ENCODE results near the gene EDC4. TPM values are rescaled to one million over a fixed set of nuclear protein-coding genes. Genes with fewer than 3 reads are reported as not detected.
A peak's percentile ranks its signal among the peaks of the same experiment; 100 is the strongest.

Gene EDC4
- polyA plus RNA-seq, 2 of the 4 experiments (the other 2 are of a cell fraction): 21.0 to 54.9 TPM

DNA sequence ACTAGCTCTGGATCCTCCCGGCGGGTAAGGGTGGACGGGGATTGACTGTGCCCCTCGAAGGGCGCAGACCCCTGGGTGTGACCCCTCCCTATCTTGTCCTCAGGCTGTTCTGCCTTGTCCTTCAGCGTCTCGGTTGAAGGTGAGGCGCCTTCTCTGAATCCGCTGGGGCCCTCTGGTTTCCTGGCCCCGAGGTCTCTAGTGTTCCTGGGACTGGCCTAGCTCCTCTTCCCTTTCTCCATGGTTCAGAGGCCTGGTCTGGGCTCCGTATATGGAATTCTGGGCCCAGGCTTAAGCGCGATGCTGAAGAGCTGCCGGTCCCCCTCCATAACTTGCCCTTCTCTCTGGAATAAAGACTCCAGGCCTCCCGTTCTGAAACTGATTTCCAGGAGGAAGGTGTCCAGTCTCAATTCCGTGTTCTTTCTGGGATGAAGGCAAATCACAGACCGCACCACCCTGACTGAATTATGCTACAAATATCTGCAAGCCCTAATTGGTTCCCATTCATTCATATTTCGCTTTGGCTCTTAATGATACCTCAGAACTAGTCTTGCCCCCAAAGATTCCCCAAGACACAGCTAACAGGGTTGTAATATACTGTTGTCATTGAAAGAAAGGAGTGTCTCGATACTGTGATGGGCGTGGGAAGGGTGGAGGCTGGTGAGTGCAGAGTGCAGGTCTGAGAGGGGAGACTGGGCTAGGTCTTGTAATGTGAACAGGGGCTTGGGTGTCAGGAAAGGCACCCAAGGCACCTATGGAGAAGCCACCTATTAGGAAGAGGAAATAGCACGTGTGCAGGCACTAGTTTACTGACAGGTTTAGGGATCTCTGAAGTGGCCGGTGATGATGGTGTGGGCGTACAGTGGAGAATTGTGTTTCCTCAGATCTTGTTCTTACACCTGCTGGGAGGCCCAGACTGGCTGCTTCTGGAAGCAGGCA lies 851 bp downstream of the EDC4 start:
- H3K4me3 ChIP-seq: peak overlapping the region; percentile 99
- WGBS (ENCODE audit: missing lambda C conversion rate): 14% methylated on average over 21 of the region's 23 CpGs
- H3K27ac ChIP-seq: peak overlapping the region; percentile 95 to 97
- FAIRE-seq (no peak), DNase-seq (ENCODE audit: low read depth in 1 of 2, low spot score in 1 of 2) (no peak), ATAC-seq (peak; percentile 1 to 47; a peak in 4 of 6 replicates)
- H3K4me2 ChIP-seq: peak overlapping the region; percentile 99
- ChIA-PET CTCF (interaction anchor here (0.9 to 17.4 kb wide), 6 partner anchors 8 to 201 kb away, joined by 3 to 370 read pairs (median 6); partner anchors contain the start of genes CTRL, NRN1L and PSMB10), POLR2A (interaction anchor here (0.8 to 0.9 kb wide), 2 partner anchors 11 to 28 kb away, joined by 4 to 5 read pairs; no protein-coding TSS in a partner anchor)
- H3K9me3 ChIP-seq: no peaks in the 10 kb centered on the region
- TF ChIP-seq PHF8 (IDR thresholded peaks at IDR 0.05; ENCODE audit: borderline replicate concordance, low read depth) (peak; percentile 9), NFE2L2 (conservative IDR thresholded peaks at IDR 0.05; ENCODE audit: low read length) (no peak), TP53 (CRISPR knock-in tag; IDR thresholded peaks at IDR 0.05) (no peak)
- H3K4me1 ChIP-seq: peaks cover 24% of the 10 kb centered on the region; the same call in 2 of the 3 replicates

DNA sequence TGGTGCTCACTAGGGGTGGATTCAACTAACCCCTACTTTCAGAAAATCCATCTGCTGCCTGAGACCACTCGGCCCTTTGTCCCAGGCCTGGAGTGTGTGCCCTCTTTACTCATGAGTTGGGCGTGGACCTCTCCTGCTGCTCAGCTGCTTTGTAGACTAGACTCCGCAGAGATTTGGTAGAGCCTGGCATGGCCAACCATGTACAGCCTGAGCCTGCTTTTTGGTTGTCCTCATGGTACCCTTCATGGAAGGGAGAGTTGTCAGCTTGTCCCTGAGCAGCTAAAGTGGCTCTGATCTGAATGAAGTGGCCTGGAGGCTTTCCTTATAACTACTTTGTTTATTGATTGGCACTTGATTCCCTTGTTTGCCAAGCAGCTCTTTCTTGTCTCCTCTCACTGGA lies 1.5 kb downstream of the EDC4 start:
- H3K27ac ChIP-seq: no peak overlapping the region
- CTCF ChIA-PET: interaction anchor here (0.8 to 17.4 kb wide), 7 partner anchors 9 to 206 kb away, joined by 3 to 370 read pairs (median 4); partner anchors contain the start of genes CTRL, NRN1L and PSMB10
- FAIRE-seq (no peak), DNase-seq (ENCODE audit: low read depth in 1 of 2, low spot score in 1 of 2) (no peak), ATAC-seq (no peak)
- TF ChIP-seq ESRRA (IDR thresholded peaks at IDR 0.05; ENCODE audit: borderline replicate concordance, low read length): no peak
- TF ChIP-seq, protein P1, sequence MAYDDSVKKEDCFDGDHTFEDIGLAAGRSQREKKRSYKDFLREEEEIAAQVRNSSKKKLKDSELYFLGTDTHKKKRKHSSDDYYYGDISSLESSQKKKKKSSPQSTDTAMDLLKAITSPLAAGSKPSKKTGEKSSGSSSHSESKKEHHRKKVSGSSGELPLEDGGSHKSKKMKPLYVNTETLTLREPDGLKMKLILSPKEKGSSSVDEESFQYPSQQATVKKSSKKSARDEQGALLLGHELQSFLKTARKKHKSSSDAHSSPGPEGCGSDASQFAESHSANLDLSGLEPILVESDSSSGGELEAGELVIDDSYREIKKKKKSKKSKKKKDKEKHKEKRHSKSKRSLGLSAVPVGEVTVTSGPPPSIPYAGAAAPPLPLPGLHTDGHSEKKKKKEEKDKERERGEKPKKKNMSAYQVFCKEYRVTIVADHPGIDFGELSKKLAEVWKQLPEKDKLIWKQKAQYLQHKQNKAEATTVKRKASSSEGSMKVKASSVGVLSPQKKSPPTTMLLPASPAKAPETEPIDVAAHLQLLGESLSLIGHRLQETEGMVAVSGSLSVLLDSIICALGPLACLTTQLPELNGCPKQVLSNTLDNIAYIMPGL (CRISPR knock-in tag; IDR thresholded peaks at IDR 0.05; ENCODE audit: borderline replicate concordance): no peak
- TF ChIP-seq SREBF2 (IDR thresholded peaks at IDR 0.05): no peak
- TF ChIP-seq ZSCAN20 (CRISPR knock-in tag; IDR thresholded peaks at IDR 0.05): no peak
- TF ChIP-seq, protein P2, sequence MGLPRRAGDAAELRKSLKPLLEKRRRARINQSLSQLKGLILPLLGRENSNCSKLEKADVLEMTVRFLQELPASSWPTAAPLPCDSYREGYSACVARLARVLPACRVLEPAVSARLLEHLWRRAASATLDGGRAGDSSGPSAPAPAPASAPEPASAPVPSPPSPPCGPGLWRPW (IDR thresholded peaks at IDR 0.05): no peak
- no peak for TF ChIP-seq SMC3 (IDR thresholded peaks at IDR 0.05)
- no peak for TF ChIP-seq HOXB5 (CRISPR knock-in tag; IDR thresholded peaks at IDR 0.05)
- TF ChIP-seq ZC3H11A (IDR thresholded peaks at IDR 0.05): no peak
- TF ChIP-seq, protein P3, sequence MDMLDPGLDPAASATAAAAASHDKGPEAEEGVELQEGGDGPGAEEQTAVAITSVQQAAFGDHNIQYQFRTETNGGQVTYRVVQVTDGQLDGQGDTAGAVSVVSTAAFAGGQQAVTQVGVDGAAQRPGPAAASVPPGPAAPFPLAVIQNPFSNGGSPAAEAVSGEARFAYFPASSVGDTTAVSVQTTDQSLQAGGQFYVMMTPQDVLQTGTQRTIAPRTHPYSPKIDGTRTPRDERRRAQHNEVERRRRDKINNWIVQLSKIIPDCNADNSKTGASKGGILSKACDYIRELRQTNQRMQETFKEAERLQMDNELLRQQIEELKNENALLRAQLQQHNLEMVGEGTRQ (IDR thresholded peaks at IDR 0.05): no peak
- TF ChIP-seq EHMT2 (IDR thresholded peaks at IDR 0.05; ENCODE audit: low read depth): no peak
- TF ChIP-seq, protein P4, sequence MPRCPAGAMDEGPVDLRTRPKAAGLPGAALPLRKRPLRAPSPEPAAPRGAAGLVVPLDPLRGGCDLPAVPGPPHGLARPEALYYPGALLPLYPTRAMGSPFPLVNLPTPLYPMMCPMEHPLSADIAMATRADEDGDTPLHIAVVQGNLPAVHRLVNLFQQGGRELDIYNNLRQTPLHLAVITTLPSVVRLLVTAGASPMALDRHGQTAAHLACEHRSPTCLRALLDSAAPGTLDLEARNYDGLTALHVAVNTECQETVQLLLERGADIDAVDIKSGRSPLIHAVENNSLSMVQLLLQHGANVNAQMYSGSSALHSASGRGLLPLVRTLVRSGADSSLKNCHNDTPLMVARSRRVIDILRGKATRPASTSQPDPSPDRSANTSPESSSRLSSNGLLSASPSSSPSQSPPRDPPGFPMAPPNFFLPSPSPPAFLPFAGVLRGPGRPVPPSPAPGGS (IDR thresholded peaks at IDR 0.05): no peak
- no peak for TF ChIP-seq MYC (IDR thresholded peaks at IDR 0.05; ENCODE audit: borderline replicate concordance, low read length)
- no peak for TF ChIP-seq FOSL2 (IDR thresholded peaks at IDR 0.05)
- TF ChIP-seq FOSL2 (CRISPR knock-in tag; IDR thresholded peaks at IDR 0.05): no peak
- TF ChIP-seq MAZ (IDR thresholded peaks at IDR 0.05; ENCODE audit: borderline replicate concordance, low read depth, low read length): no peak
- TF ChIP-seq, protein P5, sequence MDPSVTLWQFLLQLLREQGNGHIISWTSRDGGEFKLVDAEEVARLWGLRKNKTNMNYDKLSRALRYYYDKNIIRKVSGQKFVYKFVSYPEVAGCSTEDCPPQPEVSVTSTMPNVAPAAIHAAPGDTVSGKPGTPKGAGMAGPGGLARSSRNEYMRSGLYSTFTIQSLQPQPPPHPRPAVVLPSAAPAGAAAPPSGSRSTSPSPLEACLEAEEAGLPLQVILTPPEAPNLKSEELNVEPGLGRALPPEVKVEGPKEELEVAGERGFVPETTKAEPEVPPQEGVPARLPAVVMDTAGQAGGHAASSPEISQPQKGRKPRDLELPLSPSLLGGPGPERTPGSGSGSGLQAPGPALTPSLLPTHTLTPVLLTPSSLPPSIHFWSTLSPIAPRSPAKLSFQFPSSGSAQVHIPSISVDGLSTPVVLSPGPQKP (IDR thresholded peaks at IDR 0.05; ENCODE audit: low read depth, low read length): no peak
- H3K4me1 ChIP-seq: peaks cover 24% of the 10 kb centered on the region; the same call in 2 of the 3 replicates
- H3K4me3 ChIP-seq: peak overlapping the region; percentile 99; the same call in 2 of the 3 replicates
- no peaks in the 10 kb centered on the region for H3K9me3 ChIP-seq
- POLR2A ChIA-PET: no interaction called here
- H3K4me2 ChIP-seq: peak overlapping the region; percentile 99
- WGBS (ENCODE audit: missing lambda C conversion rate): 88% methylated on average over 3 of the region's 3 CpGs

Data from A549 (cell line).